DMS79 (cell line): ENCODE measurements around the gene SGPP1.
A peak's percentile ranks its signal among the peaks of the same experiment; 100 is the strongest.
"Not testable (repeated sequence)": the region's sequence is repeated elsewhere in the genome, so short reads cannot be mapped to it uniquely, and the experiment has no call there.

Experiments
- DNase-seq: peaks from one replicate; lab custom pipeline; 2025; lab: John Stamatoyannopoulos, UW

Gene SGPP1

DNA sequence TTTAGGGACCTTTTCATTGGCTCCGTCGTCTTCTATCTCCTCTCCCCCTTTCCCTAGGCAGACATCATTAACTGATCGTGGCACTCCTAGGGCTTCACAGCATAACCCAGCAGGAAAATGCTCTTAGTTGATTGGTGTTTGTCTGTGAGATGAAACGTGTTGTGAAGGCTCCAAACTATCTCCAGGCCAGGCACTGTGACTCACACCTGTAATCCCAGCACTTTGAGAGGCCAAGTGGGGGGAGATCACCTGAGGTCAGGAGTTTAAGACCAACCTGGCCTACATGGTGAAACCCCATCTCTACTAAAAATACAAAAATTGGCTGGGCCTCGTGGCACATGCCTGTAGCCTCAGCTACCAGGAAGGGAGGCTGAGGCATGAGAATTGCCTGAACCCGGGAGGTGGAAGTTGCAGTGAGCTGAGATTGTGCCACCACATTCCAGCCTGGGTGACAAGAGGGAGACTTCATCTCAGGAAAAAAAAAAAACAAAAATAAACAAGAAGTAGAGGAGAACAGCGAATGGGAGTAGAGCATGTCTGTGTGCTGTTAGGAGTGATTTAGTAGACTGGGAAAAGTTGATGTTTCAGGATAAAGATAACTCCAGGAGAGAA, 53.9 kb downstream of the SGPP1 start:
- no peak for DNase-seq

DNA sequence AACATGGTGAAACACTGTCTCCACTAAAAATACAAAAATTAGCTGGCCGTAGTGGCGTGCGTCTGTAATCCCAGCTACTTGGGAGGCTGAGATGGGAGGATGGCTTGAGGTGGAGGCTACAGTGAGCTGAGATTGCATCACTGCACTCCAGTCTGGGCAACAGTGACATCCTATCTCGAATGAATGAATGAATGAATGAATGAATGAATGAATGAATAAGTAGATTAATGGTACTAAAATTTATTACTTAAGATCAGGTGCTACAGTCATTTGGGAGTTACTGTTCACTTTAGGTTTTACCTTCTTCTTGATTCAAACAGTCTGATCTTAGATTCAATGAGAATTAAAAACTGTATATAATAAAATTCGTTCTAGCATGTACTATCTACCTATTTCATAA, 54.6 kb downstream of the SGPP1 start:
- DNase-seq, result no peak

DNA sequence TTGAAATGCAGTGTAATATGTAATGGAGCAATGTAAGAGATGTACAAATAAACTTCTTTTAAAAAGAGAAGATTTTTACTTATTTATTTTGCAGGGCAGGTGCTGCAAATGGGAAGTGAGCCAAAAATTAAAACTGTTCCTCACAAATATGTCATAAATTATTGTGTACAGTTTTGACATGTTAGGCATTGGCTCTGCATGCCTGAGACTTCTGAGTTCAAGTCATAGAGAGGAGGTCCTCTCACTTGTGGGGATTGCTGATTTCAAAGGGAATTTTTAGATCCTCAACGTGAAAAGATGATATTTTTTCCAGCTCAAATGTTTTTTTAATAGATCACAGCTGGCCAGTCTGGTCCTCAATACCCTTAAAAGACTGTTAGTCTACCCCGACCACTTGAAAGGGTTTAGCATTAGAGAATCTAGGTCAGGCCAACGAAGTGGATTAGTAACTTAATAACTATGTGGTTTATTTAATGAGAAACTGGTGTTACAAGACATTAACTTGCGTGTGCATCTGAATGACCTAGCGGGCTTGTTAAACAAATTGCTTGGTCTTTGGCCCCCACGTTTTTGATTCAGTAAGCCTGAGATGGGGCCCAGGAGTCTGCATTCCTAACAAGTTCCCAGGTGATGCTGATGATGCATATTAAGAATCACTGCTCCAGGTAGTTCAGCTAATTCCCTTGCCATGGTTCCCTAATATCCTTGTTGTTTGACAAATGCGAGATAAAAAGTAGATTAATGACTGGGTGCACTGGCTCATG, 55.3 kb downstream of the SGPP1 start:
- DNase-seq, result no peak

DNA sequence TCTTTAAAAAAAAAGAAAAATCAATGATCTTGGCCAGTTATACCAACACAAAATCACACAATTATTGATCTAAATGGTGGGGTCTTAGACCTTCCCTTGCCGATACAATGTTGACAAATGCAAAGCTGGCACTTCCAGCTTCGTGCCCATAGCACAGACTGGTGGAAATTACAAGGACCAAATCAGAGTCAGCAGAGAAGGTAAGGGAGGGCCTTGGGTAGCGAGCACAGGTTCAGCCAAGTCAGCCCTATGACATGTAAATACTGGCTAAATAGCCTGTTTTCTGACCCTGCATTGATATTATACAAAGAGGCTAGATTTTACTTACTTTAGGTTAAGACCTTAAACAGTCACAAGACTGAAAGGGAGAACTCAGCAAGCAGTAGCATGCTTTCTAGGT, 55.9 kb downstream of the SGPP1 start:
- DNase-seq, result no peak

DNA sequence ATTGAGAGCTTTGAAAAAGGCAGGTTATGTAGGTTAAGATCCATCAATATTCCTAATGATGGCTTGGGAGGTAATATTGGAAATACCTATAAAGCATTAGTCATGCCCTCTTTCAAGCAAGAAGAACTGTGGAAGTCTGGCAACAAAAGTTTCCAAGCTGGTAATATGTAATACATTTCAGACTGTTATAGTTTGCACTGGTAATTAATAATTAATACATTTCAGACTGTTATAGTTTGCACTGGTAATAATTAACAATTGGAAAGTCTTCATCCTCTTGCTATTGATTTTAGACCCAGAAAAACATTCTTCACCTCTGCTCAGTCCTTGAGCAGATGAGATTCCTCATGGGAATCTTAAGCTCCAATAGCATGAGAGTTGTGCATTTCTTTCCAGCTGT, 57.2 kb downstream of the SGPP1 start:
- no peak for DNase-seq

DNA sequence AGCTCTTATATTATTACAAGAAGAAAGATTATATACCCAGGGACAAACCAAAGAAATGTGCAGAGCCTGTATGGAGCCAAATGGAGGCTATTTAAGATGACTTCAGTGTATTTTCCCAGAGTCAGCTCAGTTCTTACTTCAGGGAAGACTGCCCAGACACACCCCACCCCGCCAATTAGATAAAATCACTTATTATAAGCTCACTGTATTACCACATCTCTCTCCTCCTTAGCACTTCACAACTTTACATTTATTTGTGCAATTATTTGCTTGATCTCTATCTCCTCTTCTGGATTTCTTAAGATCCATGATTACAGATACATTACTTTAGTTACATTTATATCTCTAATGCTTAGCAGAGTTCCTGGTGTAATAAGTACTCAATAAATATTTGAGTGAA, 61.5 kb downstream of the SGPP1 start:
- DNase-seq, result no peak

DNA sequence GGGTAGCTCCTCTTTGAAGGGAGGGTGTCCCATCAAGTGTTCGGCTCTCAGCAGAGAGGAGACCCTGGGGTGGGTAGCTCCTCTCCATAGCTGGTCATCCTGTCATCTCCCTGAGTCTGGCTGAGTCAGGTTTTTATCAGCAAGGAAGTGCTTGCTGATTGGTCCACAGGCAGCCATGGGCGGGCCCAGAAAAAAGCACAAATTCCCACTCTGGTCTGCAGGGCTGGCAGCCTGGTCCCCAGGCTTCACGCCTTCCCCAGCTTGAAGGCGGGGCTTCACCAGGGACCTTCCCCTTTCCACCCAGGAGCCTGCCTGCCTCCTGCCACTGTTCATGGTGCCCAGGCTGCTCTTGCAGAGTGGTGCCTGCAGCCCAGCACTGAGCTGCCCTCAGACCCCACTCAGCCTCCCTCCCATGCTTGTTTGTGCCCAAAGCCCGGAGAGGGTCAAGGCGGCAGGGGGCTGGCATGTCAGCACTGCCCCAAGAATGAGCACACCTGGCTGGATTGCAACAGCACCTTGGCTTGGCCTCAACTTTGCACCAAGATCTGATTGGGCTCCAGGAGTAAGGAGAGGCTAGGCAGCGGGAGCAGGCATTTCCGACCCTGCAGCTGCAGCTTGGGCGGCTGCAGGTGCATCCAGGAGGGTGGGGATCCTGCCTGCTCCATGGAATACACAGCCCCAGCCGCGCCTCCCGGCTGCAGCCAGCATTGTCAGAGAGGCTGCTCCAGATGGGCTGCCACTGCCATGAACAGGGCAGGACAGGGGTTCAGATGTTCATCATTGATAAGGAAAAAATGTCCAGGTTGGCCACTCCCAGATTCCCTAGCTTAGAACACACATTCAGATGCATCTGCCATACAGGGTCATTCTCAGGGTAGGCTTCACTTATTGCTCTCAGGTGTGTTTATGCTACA, 64.2 kb downstream of the SGPP1 start:
- DNase-seq, result no peak

DNA sequence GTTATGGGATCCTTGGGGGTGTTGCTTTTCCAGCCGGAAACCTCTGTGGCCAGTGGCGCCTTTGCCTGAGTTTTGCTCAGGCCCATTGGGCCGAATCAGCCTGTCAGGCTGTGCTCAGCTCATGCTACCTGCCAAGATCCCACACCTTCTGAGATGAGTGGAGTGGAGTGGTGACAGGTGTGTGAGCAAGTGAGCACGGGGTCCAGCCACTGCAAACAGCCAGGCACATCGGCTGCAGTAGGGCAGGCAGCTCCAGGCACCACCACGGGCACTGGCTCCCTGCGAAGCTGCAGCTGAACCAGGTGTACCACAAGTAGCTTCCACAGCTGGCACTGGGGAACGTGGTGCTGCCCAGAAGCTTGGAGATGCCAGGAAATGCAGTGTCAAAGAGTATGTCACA, 65.1 kb downstream of the SGPP1 start:
- no peak for DNase-seq

DNA sequence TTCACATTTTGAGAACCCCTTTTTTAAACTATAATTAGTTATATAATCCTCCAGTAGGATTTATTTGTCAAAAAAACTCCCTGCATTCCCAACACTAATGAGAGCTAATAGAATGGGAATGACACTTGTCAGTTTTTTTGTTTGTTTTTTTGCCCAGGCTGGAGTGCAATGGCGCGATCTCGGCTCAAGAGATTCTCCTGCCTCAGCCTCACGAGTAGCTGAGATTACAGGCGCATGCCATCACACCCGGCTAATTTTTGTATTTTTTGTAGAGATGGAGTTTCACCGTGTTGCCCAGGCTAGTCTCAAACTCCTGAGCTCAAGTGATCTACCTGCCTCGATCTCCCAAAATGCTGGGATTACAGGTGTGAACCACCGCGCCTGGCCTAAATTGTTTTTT, 66.0 kb downstream of the SGPP1 start:
- DNase-seq, result not testable (repeated sequence)

DNA sequence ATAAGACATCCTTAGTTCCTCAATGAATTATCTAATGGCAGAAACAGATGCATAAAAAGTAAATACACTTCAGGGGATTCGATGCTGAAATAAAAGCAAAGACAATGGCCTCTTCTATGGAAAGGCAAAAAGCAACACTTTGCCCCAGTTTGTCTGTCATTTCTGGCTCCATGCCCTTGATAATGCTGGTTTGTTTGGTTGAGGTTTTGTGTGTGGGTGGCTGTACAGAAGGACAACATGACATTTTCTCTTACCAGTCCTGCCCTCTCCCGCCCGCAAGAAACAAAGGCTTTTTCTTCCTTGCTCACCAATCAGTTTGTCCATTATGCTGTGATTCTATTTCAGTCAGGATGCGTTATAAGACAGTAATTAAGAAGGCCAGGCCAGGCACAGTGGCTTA, 68.1 kb downstream of the SGPP1 start:
- no peak for DNase-seq

DNA sequence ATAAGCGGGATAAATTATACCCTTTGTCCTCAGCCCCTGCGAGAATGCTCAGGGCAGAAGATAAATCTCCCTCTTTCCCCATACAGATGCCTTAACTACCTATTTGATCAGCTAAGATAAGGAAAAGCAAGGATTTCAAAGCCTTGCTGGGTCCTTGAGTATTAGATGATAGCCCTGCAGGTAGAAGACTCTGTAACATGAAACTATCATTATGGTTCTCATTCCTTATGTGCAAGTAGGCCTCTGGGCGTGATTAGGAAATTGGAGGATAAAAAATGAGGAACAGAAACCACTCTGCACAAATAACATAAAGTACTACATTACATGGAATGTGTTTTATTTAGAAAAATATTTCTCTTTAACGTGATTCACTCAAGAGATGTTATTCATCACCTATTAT, 71.7 kb downstream of the SGPP1 start:
- DNase-seq, result no peak

DNA sequence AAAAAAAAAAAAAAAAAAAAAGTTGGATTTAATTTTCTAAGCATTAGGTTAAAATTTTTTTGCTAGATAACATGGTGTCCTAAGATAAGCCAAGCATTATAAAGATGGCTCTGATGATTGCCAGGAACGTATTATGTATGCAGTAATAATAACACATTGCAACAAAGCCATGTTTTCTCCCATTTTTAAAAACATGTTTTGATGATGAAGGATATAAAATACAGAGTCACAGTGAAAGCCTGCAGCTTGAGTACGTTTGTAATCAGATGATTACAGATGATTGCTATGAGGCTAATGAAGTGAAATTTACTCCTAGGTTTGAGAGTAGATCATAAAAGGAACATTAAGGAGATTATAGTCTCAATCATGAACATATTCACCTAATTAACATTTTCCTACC, 72.9 kb downstream of the SGPP1 start:
- DNase-seq, result no peak

DNA sequence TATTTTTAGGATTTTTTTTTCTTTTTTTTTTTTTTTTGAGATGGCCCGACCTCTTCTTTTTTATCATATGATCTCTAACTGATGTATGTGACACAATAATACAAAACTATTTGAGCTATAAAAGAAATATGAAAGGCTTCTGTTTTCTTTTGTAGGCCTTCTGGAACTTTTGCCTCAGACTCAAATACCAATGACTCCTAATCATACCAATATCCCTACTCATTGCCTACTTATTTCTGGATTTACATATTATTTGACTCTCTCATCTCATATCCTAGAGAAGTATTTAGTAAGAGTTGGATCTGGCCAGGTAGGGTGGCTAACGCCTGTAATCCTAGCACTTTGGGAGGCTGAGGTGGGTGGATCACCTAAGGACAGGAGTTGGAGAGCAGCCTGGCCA, 73.5 kb downstream of the SGPP1 start:
- no peak for DNase-seq

DNA sequence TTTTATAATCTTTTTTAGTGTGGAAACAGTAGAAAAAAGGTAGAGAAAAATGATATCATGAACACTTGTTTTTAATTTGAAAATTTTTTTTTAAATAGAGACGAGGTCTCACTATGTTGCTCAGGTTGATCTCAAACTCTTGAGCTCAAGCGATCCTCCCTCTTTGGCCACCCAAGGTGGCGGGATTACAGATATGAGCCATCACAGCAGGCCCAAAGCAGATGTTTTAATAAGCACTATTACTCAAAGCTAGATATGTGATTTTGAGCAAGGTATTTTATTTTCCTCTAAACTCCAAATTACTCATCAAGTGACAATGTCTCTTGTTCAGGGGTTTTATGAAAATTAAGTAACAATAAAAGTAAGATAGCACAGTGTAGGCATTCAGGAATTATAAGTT, 75.5 kb downstream of the SGPP1 start:
- no peak for DNase-seq

DNA sequence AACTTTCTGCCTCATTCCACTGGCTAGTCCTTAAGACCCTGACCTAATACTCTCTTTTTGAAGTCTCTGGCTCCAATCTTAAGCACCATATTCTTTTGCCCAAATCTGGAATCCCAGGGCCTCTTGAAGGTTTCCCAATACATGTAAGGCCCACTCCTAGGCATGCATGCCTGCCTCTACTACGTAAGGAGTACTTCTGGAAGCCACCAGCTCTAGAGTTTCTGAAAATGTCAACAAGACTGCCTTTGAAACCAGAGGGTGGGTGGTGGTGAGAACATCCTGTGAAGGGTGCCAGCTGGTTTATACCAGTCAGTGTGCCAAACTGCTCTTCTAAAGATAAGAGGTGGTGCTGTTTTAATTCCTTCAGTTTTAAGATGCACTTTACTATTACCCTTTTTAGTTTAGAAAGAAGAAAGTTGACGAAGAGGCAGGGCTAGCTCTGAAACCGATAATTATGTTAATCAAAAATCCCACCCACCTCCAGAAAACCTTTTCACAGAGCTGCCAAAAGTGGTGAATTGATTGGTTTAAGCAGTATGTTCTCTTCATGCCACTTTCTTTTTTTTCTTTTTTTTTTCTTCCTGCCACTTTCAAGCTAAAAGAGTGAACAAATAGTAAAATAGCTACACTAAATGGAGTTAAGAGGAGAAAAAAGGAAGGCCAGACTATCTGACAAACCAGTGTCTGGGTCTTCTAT, 77.5 kb downstream of the SGPP1 start:
- DNase-seq, result no peak

DNA sequence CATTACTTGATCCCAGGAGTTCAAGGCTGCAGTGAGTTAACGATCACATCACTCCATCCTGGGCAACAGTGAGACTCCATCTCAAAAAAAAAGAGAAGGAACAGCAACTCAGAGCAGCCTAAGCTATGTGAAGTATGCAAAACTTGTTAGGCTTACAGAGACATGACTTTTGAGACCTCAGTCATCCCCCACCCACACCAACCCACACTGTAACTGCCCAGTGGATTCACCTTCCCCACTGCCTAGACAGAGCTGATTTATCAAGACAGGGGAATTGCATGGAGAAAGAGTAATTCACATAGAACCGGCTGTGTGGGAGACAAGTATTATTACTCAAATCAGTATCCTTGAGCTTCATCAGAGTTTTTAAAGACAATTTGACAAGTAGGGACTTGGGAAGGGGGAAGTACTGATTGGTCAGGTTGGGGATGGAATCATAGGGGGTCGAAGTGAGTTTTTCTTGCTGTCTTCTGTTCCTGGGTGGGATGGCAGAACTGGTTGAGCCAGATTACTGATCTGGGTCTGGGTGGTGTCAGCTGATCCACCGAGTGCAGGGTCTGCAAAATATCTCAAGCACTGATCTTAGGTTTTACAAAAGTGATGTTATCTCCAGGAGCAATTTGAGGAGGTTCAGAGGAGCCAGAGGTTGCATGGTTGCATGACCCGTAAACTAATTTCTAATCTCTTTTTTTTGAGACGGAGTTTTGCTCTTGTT, 80.0 kb downstream of the SGPP1 start:
- no peak for DNase-seq

DNA sequence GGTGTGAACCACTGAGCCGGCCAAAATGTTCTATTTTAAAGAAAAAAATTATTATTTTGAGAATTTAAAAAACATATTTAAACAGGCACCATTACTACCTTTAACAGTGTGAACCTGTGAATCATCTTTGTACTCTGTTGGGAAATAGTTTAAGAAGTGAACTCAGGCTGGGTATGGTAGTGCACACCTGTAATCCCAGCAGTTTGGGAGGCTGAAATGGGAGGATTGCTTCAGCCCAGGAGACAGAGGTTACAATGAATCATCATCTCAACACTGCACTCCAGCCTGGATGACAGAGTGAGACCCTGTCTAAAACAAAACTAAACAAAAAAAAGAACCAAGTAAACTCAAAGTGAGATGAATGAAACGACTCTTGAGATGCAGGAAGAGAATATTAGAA, 83.1 kb downstream of the SGPP1 start:
- DNase-seq, result no peak

DNA sequence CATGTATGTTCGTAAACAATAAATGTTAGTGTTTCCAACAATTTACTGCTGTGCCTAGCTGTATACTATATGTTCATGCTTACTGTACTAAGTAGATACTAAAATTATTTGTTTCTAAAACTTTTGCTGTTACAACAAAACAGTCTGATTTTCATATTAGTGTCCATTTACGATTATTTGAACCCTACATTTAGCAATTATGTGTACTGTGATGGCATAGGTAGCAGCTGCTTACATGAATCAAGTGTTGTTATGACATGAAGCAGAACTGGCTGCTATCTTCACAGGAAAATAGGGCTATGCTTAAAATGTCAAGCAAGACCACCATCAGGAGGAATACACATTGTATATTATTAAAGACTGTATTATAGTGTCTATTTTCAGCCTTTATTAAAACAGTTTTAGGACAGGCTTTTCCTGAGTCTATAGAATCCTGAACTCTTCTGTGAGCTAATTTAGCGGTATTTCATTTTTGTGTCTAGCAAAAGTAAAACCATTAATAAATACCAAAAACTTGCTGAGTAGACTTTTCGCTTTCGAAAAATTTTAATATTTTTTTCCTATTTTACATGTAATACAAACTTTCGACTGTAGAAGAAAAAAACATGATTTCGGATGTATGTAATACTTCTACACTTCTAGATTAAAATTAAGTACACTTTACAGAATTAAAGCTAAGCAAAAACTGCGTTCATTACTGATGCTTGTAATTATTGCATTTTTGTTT, 85.0 kb downstream of the SGPP1 start:
- no peak for DNase-seq

DNA sequence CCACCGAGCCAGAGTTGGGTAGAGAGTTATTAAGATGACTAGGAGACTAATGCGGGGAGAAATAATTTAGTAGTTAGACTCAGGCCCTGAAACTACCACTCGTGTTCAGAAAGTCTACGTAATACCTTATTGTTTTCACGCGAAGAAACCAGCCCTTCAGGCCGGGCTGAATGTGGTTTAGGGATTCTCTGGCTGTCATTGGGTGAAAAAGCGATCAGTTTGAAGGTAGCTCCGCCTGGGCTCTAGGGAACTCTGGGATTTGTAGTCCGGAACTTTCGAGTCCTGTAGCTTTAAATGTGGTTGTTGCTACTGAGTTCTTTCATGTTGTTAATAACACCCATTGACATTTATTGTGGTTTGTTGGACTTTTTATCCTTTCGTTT, 85.6 kb downstream of the SGPP1 start:
- DNase-seq, result peak; percentile 96

DNA sequence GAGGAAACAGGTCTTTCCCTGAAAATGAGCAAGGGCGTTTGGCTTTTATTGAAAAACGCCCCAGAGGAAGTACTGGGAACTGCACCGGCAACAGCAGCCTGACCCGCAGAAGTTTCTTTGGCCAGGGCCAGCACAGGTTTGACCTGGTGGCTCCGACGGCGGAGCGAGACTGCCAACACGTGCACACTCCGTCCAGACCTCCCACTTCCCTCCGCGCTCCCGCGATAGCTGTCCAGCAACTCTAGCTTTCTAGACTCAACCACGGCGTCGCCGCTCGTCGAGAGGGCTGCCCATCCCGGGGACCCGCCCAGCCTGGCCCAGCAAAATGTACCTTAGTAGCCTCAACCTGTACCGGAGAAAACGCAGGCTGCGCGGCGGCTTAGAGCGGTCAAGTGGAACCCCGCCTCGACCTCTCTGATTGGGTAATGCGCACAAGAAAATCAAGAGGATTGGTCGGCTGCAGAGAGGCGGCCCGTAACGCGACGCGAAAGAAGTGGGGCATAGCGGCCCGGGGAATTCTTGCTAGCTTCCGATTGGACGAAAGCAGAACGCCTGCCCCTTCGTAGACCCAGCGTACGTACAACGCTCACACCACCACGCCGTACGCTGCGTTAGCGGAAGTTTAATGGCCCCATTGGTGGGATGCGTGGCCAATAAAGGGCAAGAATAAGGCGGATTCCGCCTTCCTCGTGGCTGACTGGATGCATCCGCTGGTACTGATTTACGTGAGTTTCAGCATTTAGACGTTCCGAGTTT, 86.2 kb downstream of the SGPP1 start, which contains the start of gene WDR89:
WDR89 (minus strand) TSS at position 399 of the 756 bp plus-strand sequence. CDS start 41,929 bp downstream, outside the sequence.
- DNase-seq, result peak; percentile 100
